Upper lobe of right lung (tissue), 1 donor: Measurements from ENCODE around the gene TP53TG3C. TPM values are rescaled to one million over a fixed set of nuclear protein-coding genes. Genes with fewer than 3 reads are reported as not detected.
"Not testable (repeated sequence)": the region's sequence is repeated elsewhere in the genome, so short reads cannot be mapped to it uniquely, and the experiment has no call there.

Source experiments
- ATAC-seq: fragments of 200-7000 bp; cut with Tn5 transposase; one replicate; pipeline ENCODE4 v1.9.1; 2020; ENCODE audit warnings: mild to moderate bottlenecking, moderate library complexity
- DNase-seq: peaks from one replicate; pipeline ENCODE4 v3.0.0-alpha.2; 2020
- H3K27ac ChIP-seq: fragments of 200-600 bp; one replicate; pipeline ENCODE4 v1.8.0; 2022
- H3K27me3 ChIP-seq: fragments of 200-600 bp; one replicate; pipeline ENCODE4 v1.8.0; 2022; ENCODE audit warnings: mild to moderate bottlenecking
- H3K36me3 ChIP-seq: fragments of 200-600 bp; one replicate; pipeline ENCODE4 v1.8.0; 2022
- H3K4me1 ChIP-seq: fragments of 200-600 bp; one replicate; pipeline ENCODE4 v1.8.0; 2022
- H3K4me3 ChIP-seq: fragments of 200-600 bp; one replicate; pipeline ENCODE4 v1.8.0; 2022; ENCODE audit warnings: mild to moderate bottlenecking
- H3K9me3 ChIP-seq: fragments of 200-600 bp; one replicate; pipeline ENCODE4 v1.8.0; 2022
- intact Hi-C: fragments of 100-400 bp; cut with DNase I; formaldehyde crosslinking; loops from one replicate; pipeline ENCODE4 v1.11.0; 2022
- long read RNA-seq: library from polyadenylated mRNA; unstranded; transcript quantifications from one replicate; pipeline ENCODE4 v2.0.0, GENCODE V29; 2021
- total RNA-seq: library from RNA; stranded (reverse); fragmentation: NEBNext Ultra II Directional; extraction: Animal tissue kit (Norgen Biotek cat#: 25700); gene quantifications from one replicate; pipeline ENCODE4 v1.2.1, GENCODE V29; 2021
- donor health status: DM: no; HTN: yes; CAD: no; lungs with severe emphysema.

The TP53TG3C gene, protein sequence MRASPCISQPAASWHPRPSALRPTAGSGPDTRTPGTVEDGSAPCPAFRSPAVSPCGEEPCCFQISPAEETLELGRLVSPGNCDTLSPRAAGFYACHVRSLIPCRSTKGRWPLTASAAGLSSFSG
- not detected for total RNA-seq
- long read RNA-seq, result 0 reads

DNA sequence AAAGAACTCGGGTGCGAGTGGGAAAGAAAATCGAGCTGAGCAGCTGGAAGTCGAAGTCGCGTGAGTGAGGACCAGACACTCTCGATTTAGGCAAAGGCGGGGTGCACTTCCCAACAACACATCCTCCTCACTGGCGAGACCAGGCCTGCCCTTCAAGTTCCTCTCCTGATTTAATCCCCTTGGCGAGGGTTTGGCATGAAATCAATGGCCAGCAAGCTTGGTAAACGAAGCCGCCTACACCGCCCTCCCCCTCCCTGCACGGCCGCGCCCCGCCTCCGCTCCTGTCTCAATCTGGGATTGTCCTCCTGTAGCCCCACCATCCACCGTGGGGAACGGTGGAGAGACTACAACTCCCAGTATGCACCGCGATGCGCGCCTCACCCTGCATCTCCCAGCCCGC is at the start of gene TP53TG3C:
Gene TP53TG3C, plus strand, starts transcription at position 301 of the 400 bp plus-strand sequence. Its CDS starts 68 bp downstream, at position 369.
- H3K27me3 ChIP-seq, ATAC-seq, H3K36me3 ChIP-seq, DNase-seq, intact Hi-C loops, H3K4me1 ChIP-seq, H3K4me3 ChIP-seq, H3K9me3 ChIP-seq, H3K27ac ChIP-seq: not testable (repeated sequence)

Other genes with a start within 250 kb of the TP53TG3C start
- gene TP53TG3E, start 110.1 kb downstream of the TP53TG3C start, total RNA-seq, result not detected
- not detected for gene TP53TG3B, start 166.6 kb downstream of the TP53TG3C start, total RNA-seq